ENCODE data around the gene MYF6. TPM values are rescaled to one million over a fixed set of nuclear protein-coding genes. Genes with fewer than 3 reads are reported as not detected.
"Not testable (repeated sequence)": the region's sequence is repeated elsewhere in the genome, so short reads cannot be mapped to it uniquely, and the experiment has no call there.

Gene MYF6
- total RNA-seq = 1 to 10 TPM in 1 of 2 donors, not detected in 1; 2.5 TPM

DNA sequence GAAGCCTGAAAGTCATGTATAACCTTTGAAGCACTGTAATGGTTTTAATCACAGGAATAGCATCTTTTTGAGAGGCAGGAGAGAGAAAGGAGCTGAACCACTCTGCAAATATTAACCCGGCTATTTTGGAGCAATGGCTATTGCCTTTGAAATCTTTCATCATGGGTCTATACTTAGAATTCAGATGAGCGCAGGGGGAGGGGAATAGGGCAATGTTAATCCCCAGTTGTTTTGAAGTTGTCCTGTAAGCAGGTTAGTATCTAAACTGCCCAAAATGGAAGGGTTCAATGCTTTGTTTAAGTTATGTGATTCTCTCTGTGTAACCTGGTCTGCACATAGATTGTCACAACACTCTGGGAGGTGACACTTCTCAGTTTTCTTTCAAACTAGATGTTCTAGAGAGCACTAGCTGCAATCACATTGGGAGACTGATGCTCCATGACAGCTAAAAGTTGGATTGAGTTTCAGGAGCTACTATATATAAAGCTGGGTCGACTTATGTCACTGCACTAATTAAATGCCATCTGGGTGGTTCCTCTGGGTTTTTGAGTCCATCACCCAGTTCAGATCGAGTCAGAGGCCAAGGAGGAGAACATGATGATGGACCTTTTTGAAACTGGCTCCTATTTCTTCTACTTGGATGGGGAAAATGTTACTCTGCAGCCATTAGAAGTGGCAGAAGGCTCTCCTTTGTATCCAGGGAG is at the start of gene MYF6:
TSS of gene MYF6 (plus strand) at position 509 of the 704 bp plus-strand sequence. CDS start at position 595, 86 bp downstream.
- Histone ChIP-seq H3K4me1 (replicated peaks) (no peaks in the 10 kb centered on the region), H3K27ac (no peak within 1 kb of the TSS), H3K27me3 (replicated peaks; ENCODE audit: insufficient read depth) (no peaks in the 10 kb centered on the region), H3K9me3 (no peaks in the 10 kb centered on the region), H3K4me3 (no peak within 1 kb of the TSS), H3K36me3 (no peaks in the 10 kb centered on the region)
- TF ChIP-seq POLR2A (IDR thresholded peaks at IDR 0.05) (no peak), POLR2AphosphoS5 (IDR thresholded peaks at IDR 0.05) (no peak)
- TF ChIP-seq, protein P1, sequence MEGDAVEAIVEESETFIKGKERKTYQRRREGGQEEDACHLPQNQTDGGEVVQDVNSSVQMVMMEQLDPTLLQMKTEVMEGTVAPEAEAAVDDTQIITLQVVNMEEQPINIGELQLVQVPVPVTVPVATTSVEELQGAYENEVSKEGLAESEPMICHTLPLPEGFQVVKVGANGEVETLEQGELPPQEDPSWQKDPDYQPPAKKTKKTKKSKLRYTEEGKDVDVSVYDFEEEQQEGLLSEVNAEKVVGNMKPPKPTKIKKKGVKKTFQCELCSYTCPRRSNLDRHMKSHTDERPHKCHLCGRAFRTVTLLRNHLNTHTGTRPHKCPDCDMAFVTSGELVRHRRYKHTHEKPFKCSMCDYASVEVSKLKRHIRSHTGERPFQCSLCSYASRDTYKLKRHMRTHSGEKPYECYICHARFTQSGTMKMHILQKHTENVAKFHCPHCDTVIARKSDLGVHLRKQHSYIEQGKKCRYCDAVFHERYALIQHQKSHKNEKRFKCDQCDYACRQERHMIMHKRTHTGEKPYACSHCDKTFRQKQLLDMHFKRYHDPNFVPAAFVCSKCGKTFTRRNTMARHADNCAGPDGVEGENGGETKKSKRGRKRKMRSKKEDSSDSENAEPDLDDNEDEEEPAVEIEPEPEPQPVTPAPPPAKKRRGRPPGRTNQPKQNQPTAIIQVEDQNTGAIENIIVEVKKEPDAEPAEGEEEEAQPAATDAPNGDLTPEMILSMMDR (IDR thresholded peaks at IDR 0.05) = no peak
- no peak for DNase-seq (ENCODE audit: low spot score)
- intact Hi-C loops (cut with DNase I) = no loop called here
- WGBS = 71% methylated on average over 4 of the region's 4 CpGs

DNA sequence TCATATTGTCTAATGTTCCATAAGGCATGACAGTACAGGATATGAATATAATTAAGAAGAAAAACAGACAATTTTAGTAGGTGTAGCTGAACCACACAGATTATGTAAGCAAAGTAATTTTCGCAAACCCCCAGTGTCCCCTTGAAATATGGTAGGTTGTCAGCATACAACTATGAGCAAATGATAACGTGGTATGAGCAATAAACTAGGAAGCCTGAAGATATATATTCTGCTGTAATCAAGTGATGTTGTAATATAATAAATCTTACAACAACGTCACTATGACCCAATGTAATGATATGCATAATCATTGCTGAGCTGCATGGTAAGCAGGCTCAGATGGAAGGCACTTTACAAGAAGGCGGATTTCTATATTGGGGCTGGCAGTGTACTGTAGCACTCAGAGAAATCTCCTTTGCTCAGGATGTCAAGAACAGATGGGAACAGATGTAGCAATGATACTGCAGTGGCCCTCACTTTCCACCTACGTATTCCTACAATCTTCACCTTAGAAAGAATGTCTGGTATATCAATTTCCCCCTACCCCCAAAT is 47.8 kb upstream of the MYF6 start:
- H3K27me3 ChIP-seq (replicated peaks; ENCODE audit: insufficient read depth) = no peaks in the 10 kb centered on the region
- no peak overlapping the region for H3K4me3 ChIP-seq
- H3K36me3 ChIP-seq = no peaks in the 10 kb centered on the region
- no peak overlapping the region for H3K27ac ChIP-seq
- TF ChIP-seq POLR2AphosphoS5 (IDR thresholded peaks at IDR 0.05) (no peak), POLR2A (IDR thresholded peaks at IDR 0.05) (no peak)
- TF ChIP-seq, protein P1 (IDR thresholded peaks at IDR 0.05) = no peak
- no peak for DNase-seq (ENCODE audit: low spot score)
- no peaks in the 10 kb centered on the region for H3K4me1 ChIP-seq (replicated peaks)
- 88% methylated on average over 5 of the region's 5 CpGs for WGBS
- H3K9me3 ChIP-seq = no peaks in the 10 kb centered on the region
- intact Hi-C loops (cut with DNase I) = no loop called here

DNA sequence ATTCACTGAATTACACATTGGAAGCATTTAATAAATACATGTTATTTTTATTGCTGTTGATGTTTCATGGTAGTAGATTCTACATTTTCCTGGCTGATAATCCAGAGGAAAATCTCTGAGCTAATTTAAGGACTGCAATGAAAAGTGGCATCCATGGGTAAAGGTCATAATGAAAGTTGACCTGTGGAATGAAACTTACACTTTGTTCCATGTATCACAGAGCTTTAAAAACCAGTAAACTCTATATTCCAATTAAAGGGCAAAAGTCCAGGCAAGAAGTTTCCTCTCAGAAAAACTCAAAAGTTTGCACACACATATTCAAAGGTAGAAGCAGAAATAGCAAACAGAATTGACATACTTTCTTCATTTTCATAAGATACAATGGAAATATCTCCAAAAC is 44.8 kb upstream of the MYF6 start:
- TF ChIP-seq POLR2AphosphoS5 (IDR thresholded peaks at IDR 0.05) = no peak
- TF ChIP-seq POLR2A (IDR thresholded peaks at IDR 0.05) = no peak
- TF ChIP-seq, protein P1 (IDR thresholded peaks at IDR 0.05) = no peak
- Histone ChIP-seq H3K4me3 (no peak overlapping the region), H3K9me3 (no peaks in the 10 kb centered on the region), H3K36me3 (no peaks in the 10 kb centered on the region), H3K4me1 (replicated peaks) (no peaks in the 10 kb centered on the region), H3K27ac (no peak overlapping the region), H3K27me3 (replicated peaks; ENCODE audit: insufficient read depth) (no peaks in the 10 kb centered on the region)
- intact Hi-C loops (cut with DNase I) = no loop called here
- no peak for DNase-seq (ENCODE audit: low spot score)

DNA sequence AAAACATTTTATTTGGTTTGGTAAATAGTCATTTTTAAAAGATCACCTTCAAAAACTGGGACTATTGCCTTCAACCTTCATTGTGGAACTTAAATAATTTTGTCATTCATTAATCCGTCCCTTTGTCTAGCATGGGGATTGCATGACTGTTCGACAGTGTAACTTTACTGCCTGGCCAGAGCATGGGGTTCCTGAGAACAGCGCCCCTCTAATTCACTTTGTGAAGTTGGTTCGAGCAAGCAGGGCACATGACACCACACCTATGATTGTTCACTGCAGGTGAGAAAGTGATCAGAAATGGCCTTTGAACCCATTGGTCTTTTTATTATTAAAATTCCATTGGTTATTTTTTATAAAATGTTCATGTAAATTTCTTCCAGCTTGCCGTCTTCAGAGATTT is 37.2 kb upstream of the MYF6 start:
- TF ChIP-seq POLR2AphosphoS5 (IDR thresholded peaks at IDR 0.05) = no peak
- TF ChIP-seq, protein P1 (IDR thresholded peaks at IDR 0.05) = no peak
- TF ChIP-seq POLR2A (IDR thresholded peaks at IDR 0.05) = no peak
- Histone ChIP-seq H3K27me3 (replicated peaks; ENCODE audit: insufficient read depth) (no peaks in the 10 kb centered on the region), H3K36me3 (no peaks in the 10 kb centered on the region), H3K27ac (no peak overlapping the region), H3K4me1 (replicated peaks) (no peaks in the 10 kb centered on the region), H3K4me3 (no peak overlapping the region), H3K9me3 (no peaks in the 10 kb centered on the region)
- no peak for DNase-seq (ENCODE audit: low spot score)
- 80% methylated on average over 5 of the region's 5 CpGs for WGBS
- intact Hi-C loops (cut with DNase I) = no loop called here

DNA sequence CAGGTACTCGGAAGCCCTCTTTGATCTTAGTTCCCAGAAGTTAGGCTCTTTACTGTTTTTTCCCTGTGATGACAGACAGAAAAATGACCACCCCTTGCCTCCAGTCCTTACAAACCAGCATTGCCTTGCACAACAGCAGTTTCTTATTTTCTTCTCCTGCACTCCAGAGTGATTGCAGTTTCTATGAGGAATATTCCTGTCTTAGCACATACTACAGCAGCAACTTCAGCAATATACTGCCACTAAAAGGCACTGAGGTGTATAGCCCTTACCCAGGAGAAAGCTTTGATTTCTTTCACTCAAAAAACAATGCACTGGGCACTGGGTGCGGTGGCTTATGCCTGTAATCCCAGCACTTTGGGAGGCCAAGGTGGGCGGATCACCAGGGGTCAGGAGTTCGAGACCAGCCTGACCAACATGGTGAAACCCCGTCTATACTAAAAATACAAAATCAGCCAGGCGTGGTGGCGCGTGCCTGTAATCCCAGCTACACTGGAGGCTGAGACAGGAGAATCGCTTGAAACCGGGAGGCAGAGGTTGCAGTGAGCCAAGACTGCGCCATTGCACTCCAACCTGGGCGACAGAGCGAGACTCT is 31.3 kb upstream of the MYF6 start:
- H3K4me3 ChIP-seq; H3K36me3 ChIP-seq; H3K27me3 ChIP-seq (replicated peaks; ENCODE audit: insufficient read depth); intact Hi-C loops (cut with DNase I); H3K4me1 ChIP-seq (replicated peaks); H3K27ac ChIP-seq; H3K9me3 ChIP-seq; DNase-seq (ENCODE audit: low spot score): not testable (repeated sequence)
- 92% methylated on average over 13 of the region's 13 CpGs for WGBS

Measured in prostate gland (tissue), 2 donors.